OCI-LY7 (cell line): ENCODE measurements around the gene BIVM. TPM values are rescaled to one million over a fixed set of nuclear protein-coding genes. Genes with fewer than 3 reads are reported as not detected.

Experiments
- BruUV-seq: library from RNA; stranded (reverse); fragments of 400-500 nt; replicated peaks from 2 replicates; lab custom pipeline; 2021; lab: Mats Ljungman, UMichigan
- CTCF ChIA-PET: fragments of 300-600 bp; sonication (Branson Sonifier 250); formaldehyde crosslinking; loops from one replicate; lab custom pipeline; 2022; ENCODE audit warnings: antibody characterized with exemption; ENCODE audit not compliant: unreplicated experiment; lab: Charles Lee
- POLR2A ChIA-PET: fragments of 300-600 bp; sonication (Branson Sonifier 250); formaldehyde crosslinking; loops from one replicate; lab custom pipeline; 2022; ENCODE audit warnings: antibody characterized with exemption; lab: Charles Lee
- DNase-seq: peaks from one replicate; pipeline ENCODE4 v3.0.0-alpha.2; 2015; ENCODE audit warnings: low spot score
- H2AFZ ChIP-seq: fragments of 200-600 bp; sonication (generic), shearing (Covaris generic); 2 replicates; pipeline ENCODE4 v1.6.1; 2014; ENCODE audit warnings: mild to moderate bottlenecking, antibody characterized with exemption, low read length, moderate library complexity
- H3K27ac ChIP-seq: fragments of 200-600 bp; sonication (generic); 2 replicates; pipeline ENCODE4 v1.5.1; 2014; ENCODE audit warnings: mixed run types, low read depth, mild to moderate bottlenecking, moderate library complexity, low read length, inconsistent platforms; ENCODE audit not compliant: poor library complexity, severe bottlenecking
- H3K36me3 ChIP-seq: fragments of 200-600 bp; sonication (generic); 2 replicates; pipeline ENCODE4 v1.6.1; 2014; ENCODE audit warnings: mild to moderate bottlenecking, antibody characterized with exemption, low read length, moderate library complexity, mixed read lengths; ENCODE audit not compliant: insufficient read depth
- H3K4me1 ChIP-seq: fragments of 200-600 bp; sonication (generic); 2 replicates; pipeline ENCODE4 v1.5.1; 2014; ENCODE audit warnings: mild to moderate bottlenecking, low read length; ENCODE audit not compliant: insufficient read depth, poor library complexity, severe bottlenecking
- H3K4me2 ChIP-seq: fragments of 200-600 bp; sonication (generic); 2 replicates; pipeline ENCODE4 v1.6.1; 2014; ENCODE audit warnings: mild to moderate bottlenecking, low read length
- H3K4me3 ChIP-seq: fragments of 200-600 bp; sonication (generic); 2 replicates; pipeline ENCODE4 v1.5.1; 2014; ENCODE audit warnings: mild to moderate bottlenecking, low read depth, low read length; ENCODE audit not compliant: poor library complexity, severe bottlenecking
- H3K79me2 ChIP-seq: fragments of 200-600 bp; sonication (generic); 2 replicates; pipeline ENCODE4 v1.6.1; 2016; ENCODE audit warnings: low read depth, mild to moderate bottlenecking, low read length, moderate library complexity, mixed read lengths; ENCODE audit not compliant: insufficient read depth
- H3K9me2 ChIP-seq: fragments of 200-600 bp; sonication (generic); 2 replicates; pipeline ENCODE4 v1.6.1; 2016; ENCODE audit warnings: mild to moderate bottlenecking, low read length, mixed read lengths; ENCODE audit not compliant: insufficient read depth
- H3K9me3 ChIP-seq: fragments of 200-600 bp; sonication (generic); 2 replicates; pipeline ENCODE4 v1.6.1; 2014; ENCODE audit warnings: mild to moderate bottlenecking, mixed run types, low read length, mixed read lengths
- H4K20me1 ChIP-seq: fragments of 200-600 bp; sonication (generic); 2 replicates; pipeline ENCODE4 v1.6.1; 2014; ENCODE audit warnings: mild to moderate bottlenecking, antibody characterized with exemption, low read length, moderate library complexity, mixed read lengths; ENCODE audit not compliant: insufficient read depth
- EZH2phosphoT487 ChIP-seq: fragments of 200-600 bp; sonication (generic); IDR thresholded peaks from 2 replicates; pipeline ENCODE4 v1.6.1; 2018; ENCODE audit warnings: low read depth, borderline replicate concordance, mild to moderate bottlenecking, mixed run types, antibody characterized with exemption, low read length, moderate library complexity, mixed read lengths
- intact Hi-C: fragments of 100-400 bp; cut with micrococcal nuclease; formaldehyde crosslinking; loops from one replicate; pipeline ENCODE4 v1.10.0; 2022; ENCODE audit not compliant: unreplicated experiment
- total RNA-seq, 2 experiments: library from RNA; depleted of rRNA in 1 of 2; stranded (reverse); fragments of >200 nt in 1 of 2; shearing (Covaris generic) in 1 of 2; gene quantifications; 2 replicates each; pipeline ENCODE4 v1.2.3, GENCODE V29; 2014 to 2022
- TF ChIP-seq, protein P1 (sequence below): fragments of 200-600 bp; sonication (generic); conservative IDR thresholded peaks from 2 replicates; pipeline ENCODE4 v1.5.1; 2014; ENCODE audit warnings: mild to moderate bottlenecking, antibody characterized with exemption, low read length, moderate library complexity, mixed read lengths

Gene BIVM
- total RNA-seq, 2 experiments from 2014 or later, result not detected

DNA sequence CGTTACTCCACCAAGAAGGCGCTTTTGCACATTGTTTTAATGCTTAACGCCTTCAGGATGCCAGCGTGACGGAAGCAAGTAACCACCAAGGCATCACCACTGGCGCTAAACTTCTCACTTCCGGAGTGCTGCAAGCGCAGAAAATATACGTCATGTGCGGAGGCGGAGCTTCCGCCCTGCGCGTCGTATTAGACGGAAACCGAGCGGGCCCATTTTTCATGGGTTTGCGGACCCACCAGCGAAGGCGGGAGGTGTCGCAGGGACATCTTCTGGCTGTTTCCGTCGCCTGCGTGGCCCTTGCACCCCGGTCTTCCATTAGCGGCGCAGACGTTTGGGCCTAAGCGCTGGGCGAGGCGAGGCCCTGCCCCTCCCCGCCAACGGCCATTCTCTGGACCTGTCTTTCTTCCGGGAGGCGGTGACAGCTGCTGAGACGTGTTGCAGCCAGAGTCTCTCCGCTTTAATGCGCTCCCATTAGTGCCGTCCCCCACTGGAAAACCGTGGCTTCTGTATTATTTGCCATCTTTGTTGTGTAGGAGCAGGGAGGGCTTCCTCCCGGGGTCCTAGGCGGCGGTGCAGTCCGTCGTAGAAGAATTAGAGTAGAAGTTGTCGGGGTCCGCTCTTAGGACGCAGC, 46.8 kb downstream of the BIVM start, which contains the start of gene ERCC5:
Gene ERCC5, plus strand, starts transcription at position 403 of the 631 bp plus-strand sequence. CDS start 235 bp downstream, outside the sequence.
- Histone ChIP-seq H3K4me1 (peaks cover 15% of the 10 kb centered on the region), H3K79me2 (peaks cover 31% of the 10 kb centered on the region), H2AFZ (peak within 1 kb of the TSS; percentile 82), H4K20me1 (no peaks in the 10 kb centered on the region; the same call in 1 of the 2 replicates), H3K4me3 (peak within 1 kb of the TSS; percentile 99), H3K27ac (peak within 1 kb of the TSS; percentile 89), H3K4me2 (peak within 1 kb of the TSS; percentile 98), H3K9me2 (no peaks in the 10 kb centered on the region), H3K36me3 (peaks cover 2% of the 10 kb centered on the region; the same call in 1 of the 2 replicates), H3K9me3 (no peaks in the 10 kb centered on the region)
- no TSS peak for BruUV-seq
- peak; percentile 90 for DNase-seq
- POLR2A ChIA-PET, result interaction anchor here (0.6 to 1.5 kb wide), 5 partner anchors 35 to 264 kb away, joined by 3 to 6 read pairs (median 4); partner anchors contain the start of gene TPP2
- CTCF ChIA-PET, result no interaction called here
- TF ChIP-seq, protein P1, sequence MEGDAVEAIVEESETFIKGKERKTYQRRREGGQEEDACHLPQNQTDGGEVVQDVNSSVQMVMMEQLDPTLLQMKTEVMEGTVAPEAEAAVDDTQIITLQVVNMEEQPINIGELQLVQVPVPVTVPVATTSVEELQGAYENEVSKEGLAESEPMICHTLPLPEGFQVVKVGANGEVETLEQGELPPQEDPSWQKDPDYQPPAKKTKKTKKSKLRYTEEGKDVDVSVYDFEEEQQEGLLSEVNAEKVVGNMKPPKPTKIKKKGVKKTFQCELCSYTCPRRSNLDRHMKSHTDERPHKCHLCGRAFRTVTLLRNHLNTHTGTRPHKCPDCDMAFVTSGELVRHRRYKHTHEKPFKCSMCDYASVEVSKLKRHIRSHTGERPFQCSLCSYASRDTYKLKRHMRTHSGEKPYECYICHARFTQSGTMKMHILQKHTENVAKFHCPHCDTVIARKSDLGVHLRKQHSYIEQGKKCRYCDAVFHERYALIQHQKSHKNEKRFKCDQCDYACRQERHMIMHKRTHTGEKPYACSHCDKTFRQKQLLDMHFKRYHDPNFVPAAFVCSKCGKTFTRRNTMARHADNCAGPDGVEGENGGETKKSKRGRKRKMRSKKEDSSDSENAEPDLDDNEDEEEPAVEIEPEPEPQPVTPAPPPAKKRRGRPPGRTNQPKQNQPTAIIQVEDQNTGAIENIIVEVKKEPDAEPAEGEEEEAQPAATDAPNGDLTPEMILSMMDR, result no peak
- TF ChIP-seq EZH2phosphoT487, result no peak
- intact Hi-C loops, result loop anchor here (1.0 to 5.0 kb wide), 2 partner anchors 73 to 249 kb away; partner anchors contain the start of genes TEX30 and TPP2

DNA sequence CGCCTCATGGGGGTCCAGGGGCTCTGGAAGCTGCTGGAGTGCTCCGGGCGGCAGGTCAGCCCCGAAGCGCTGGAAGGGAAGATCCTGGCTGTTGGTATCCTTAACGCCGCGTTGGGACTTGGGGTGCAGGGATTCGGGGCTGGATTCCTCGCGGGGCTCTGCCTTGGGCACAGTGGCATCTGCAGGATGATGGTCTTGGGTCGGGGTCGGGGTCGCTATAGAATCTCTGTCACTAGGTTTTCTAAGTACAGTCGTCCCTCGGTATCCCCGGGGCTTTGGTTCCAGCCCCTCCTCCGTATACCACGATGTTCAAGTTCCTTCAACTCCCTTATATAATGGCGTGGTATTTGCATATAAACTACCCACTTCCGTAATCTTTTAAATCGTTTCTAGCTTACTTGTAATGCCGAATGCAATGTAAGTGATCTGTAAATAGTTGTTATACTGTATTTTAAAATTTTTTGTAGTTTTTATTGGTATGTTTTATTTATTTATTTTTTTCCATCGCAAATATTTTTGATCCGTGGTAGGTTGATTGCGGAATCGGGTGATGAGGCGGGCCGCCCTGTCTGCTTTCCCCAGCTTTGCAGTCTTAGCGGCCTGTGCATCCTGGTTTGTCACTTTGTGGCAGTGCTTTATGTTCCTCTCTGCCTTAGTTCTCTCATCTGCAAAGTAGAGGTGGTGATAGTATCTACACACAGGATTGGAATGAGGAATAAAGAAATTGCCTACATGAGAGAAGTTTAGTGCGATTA, 47.5 kb downstream of the BIVM start:
- Histone ChIP-seq H3K9me3 (no peaks in the 10 kb centered on the region), H3K4me3 (peak overlapping the region; percentile 99), H3K9me2 (no peaks in the 10 kb centered on the region), H3K36me3 (peaks cover 2% of the 10 kb centered on the region; the same call in 1 of the 2 replicates), H3K4me1 (peaks cover 15% of the 10 kb centered on the region), H3K27ac (peak overlapping the region; percentile 89), H3K4me2 (peak overlapping the region; percentile 98), H2AFZ (peak overlapping the region; percentile 82), H3K79me2 (peaks cover 31% of the 10 kb centered on the region), H4K20me1 (no peaks in the 10 kb centered on the region; the same call in 1 of the 2 replicates)
- TF ChIP-seq, protein P1, result no peak
- TF ChIP-seq EZH2phosphoT487, result no peak
- ChIA-PET CTCF (no interaction called here), POLR2A (interaction anchor here (0.6 to 1.5 kb wide), 3 partner anchors 35 to 265 kb away, joined by 3 to 4 read pairs (median 4); partner anchors contain the start of gene TPP2)
- intact Hi-C loops, result loop anchor here (1.0 to 5.0 kb wide), 3 partner anchors 74 to 266 kb away; partner anchors contain the start of genes TEX30 and TPP2
- peak; percentile 69 for DNase-seq
- BruUV-seq, result no TSS peak
